Activated T-cell treated with anti-CD3 and anti-CD28 coated beads, Interleukin-2, amount 50 U/mL, for 1 hour (primary cell): ENCODE data around the gene TLR9.

ENCODE experiments used
- DNase-seq: peaks from one replicate; pipeline ENCODE4 v3.0.0-alpha.2; 2020

TLR9 gene

GRCh38 chr3:52246264-52246620 lies 20.8 kb upstream of the TLR9 start:
- DNase-seq = no peak

GRCh38 chr3:52245322-52246263 lies 20.1 kb upstream of the TLR9 start, which contains the start of gene PPM1M:
Gene PPM1M, plus strand, starts transcription at chr3:52245759. Its CDS starts 66 bp downstream, at chr3:52245825.
- peak; percentile 72 for DNase-seq

GRCh38 chr3:52243791-52244628 lies 18.6 kb upstream of the TLR9 start:
- peak; percentile 50 for DNase-seq

- DNase-seq = no peak
These were observed 16.6 kb upstream of the TLR9 start for GRCh38 chr3:52242039-52242438.

- peak; percentile 19 for DNase-seq
These were observed 15.5 kb upstream of the TLR9 start for GRCh38 chr3:52240886-52241370.

- peak; percentile 51 for DNase-seq
These were observed 14.8 kb upstream of the TLR9 start for GRCh38 chr3:52240059-52240885.

- DNase-seq = peak; percentile 91
These were observed 13.6 kb upstream of the TLR9 start, which contains the start of gene TWF2 for GRCh38 chr3:52238761-52239701. Gene TWF2, minus strand, starts transcription at chr3:52239158. Its CDS starts 142 bp downstream, at chr3:52239016.

- DNase-seq = no peak
These were observed 12.8 kb upstream of the TLR9 start for GRCh38 chr3:52238193-52238760.

GRCh38 chr3:52237657-52238172 lies 12.3 kb upstream of the TLR9 start:
- DNase-seq = no peak

- no peak for DNase-seq
These were observed 11.7 kb upstream of the TLR9 start for GRCh38 chr3:52237006-52237656.

GRCh38 chr3:52236424-52236886 lies 11.0 kb upstream of the TLR9 start:
- DNase-seq = no peak

GRCh38 chr3:52234516-52235447 lies 9.3 kb upstream of the TLR9 start:
- no peak for DNase-seq

GRCh38 chr3:52233968-52234367 lies 8.5 kb upstream of the TLR9 start:
- DNase-seq = no peak

- no peak for DNase-seq
These were observed 7.7 kb upstream of the TLR9 start for GRCh38 chr3:52233108-52233591.

GRCh38 chr3:52232279-52233107 lies 7.0 kb upstream of the TLR9 start:
- no peak for DNase-seq

GRCh38 chr3:52231502-52232278 lies 6.2 kb upstream of the TLR9 start:
- peak; percentile 93 for DNase-seq
